ENCODE measurements around the gene MS4A15.

DNA sequence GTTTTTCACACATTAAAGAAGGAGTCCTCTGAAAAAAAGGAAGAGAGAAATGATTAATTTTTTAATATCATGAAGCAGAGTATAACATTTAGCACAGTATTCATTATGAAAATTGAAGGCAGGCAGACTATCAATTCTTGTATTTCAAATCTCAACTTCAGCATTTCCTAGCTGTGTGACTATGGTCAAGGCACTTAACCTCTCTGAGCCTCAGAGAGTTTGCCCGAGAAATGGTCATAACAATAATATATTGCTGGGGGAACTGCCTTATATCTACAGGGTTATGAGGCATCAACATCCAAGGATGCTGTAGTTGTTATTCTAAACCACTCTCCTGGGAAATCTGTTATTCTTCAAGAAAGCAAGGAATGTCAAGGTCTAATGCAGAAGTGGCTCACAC lies 31.1 kb upstream of the MS4A15 start:
- TF ChIP-seq, protein P1, sequence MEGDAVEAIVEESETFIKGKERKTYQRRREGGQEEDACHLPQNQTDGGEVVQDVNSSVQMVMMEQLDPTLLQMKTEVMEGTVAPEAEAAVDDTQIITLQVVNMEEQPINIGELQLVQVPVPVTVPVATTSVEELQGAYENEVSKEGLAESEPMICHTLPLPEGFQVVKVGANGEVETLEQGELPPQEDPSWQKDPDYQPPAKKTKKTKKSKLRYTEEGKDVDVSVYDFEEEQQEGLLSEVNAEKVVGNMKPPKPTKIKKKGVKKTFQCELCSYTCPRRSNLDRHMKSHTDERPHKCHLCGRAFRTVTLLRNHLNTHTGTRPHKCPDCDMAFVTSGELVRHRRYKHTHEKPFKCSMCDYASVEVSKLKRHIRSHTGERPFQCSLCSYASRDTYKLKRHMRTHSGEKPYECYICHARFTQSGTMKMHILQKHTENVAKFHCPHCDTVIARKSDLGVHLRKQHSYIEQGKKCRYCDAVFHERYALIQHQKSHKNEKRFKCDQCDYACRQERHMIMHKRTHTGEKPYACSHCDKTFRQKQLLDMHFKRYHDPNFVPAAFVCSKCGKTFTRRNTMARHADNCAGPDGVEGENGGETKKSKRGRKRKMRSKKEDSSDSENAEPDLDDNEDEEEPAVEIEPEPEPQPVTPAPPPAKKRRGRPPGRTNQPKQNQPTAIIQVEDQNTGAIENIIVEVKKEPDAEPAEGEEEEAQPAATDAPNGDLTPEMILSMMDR (IDR thresholded peaks at IDR 0.05), result no peak
- no peak for TF ChIP-seq MAZ (IDR thresholded peaks at IDR 0.05; ENCODE audit: borderline replicate concordance, low read depth, low read length)
- TF ChIP-seq CEBPB (IDR thresholded peaks at IDR 0.05), result no peak
- no peak for TF ChIP-seq POLR2A (IDR thresholded peaks at IDR 0.05; ENCODE audit: low read length)
- TF ChIP-seq, protein P2, sequence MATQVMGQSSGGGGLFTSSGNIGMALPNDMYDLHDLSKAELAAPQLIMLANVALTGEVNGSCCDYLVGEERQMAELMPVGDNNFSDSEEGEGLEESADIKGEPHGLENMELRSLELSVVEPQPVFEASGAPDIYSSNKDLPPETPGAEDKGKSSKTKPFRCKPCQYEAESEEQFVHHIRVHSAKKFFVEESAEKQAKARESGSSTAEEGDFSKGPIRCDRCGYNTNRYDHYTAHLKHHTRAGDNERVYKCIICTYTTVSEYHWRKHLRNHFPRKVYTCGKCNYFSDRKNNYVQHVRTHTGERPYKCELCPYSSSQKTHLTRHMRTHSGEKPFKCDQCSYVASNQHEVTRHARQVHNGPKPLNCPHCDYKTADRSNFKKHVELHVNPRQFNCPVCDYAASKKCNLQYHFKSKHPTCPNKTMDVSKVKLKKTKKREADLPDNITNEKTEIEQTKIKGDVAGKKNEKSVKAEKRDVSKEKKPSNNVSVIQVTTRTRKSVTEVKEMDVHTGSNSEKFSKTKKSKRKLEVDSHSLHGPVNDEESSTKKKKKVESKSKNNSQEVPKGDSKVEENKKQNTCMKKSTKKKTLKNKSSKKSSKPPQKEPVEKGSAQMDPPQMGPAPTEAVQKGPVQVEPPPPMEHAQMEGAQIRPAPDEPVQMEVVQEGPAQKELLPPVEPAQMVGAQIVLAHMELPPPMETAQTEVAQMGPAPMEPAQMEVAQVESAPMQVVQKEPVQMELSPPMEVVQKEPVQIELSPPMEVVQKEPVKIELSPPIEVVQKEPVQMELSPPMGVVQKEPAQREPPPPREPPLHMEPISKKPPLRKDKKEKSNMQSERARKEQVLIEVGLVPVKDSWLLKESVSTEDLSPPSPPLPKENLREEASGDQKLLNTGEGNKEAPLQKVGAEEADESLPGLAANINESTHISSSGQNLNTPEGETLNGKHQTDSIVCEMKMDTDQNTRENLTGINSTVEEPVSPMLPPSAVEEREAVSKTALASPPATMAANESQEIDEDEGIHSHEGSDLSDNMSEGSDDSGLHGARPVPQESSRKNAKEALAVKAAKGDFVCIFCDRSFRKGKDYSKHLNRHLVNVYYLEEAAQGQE (IDR thresholded peaks at IDR 0.05), result no peak
- TF ChIP-seq ELK1 (IDR thresholded peaks at IDR 0.05; ENCODE audit: low read depth, low read length), result no peak
- TF ChIP-seq CHD2 (IDR thresholded peaks at IDR 0.05; ENCODE audit: low read length, partially characterized antibody), result no peak
- TF ChIP-seq SMC3 (IDR thresholded peaks at IDR 0.05), result no peak
- no peak for TF ChIP-seq ESRRA (IDR thresholded peaks at IDR 0.05; ENCODE audit: borderline replicate concordance, low read length)
- no peak for TF ChIP-seq RFX5 (IDR thresholded peaks at IDR 0.05)
- TF ChIP-seq ZC3H11A (IDR thresholded peaks at IDR 0.05), result no peak

Measured in A549 (cell line).